GM21423 (cell line): ENCODE data around the gene AXIN1.
"Not testable (repeated sequence)": the region's sequence is repeated elsewhere in the genome, so short reads cannot be mapped to it uniquely, and the experiment has no call there.

Source experiments
- ATAC-seq: cut with Tn5 transposase; IDR thresholded peaks from one replicate; pipeline ENCODE4 v1.9.1; 2021; ENCODE audit warnings: mild to moderate bottlenecking, moderate library complexity; ENCODE audit not compliant: unreplicated experiment

The AXIN1 gene

DNA sequence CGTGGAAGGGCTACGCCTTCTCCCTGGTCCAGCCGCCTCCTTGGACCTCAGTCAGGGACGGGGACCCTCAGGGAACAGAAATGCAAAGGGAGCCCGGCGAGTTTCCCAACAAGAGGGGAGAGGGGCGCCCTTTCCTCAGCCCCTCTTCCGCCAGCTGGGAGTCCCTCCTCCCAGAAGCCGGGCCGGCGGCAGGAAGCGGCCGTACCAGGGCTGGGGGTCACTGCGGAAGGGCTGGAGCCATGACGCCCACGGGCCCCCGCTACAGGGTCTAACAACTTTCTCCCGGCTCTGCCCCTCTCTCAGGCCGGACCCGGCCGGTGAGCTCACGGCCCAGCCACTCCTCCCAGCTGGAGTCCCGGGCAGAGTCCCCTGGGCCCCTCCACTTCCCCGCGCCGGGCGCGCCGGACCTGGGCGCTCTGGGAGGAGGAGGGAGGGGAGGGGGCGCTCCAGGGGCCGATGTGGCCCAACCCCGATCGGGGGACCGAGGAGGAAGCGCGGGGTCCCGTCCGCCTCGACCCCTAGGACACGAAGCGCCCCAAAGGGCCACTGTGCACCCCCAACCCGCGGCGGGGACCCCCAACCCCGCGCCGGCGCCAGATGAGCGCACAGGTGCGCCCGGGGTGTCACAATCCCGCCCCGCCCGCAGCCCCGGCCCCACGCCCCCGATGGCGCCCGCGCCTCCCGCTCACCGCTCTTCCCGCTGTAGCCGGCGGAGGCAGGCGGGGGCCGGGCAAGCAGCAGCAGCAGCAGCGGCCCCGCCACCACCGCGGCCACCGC, 28.7 kb upstream of the AXIN1 start:
- ATAC-seq: no peak

DNA sequence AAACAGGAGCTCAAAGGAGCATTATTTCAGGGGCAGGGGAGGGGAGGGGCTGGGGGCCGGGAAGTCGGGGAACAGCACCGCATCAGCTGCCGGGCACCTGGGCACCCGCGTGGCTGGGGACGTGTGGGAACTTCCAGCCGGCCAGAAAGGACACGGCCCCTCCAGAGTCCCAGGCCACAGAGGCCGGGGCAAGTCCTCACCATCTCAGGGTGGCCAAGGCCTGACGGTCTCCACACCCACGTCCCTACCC, 28.2 kb upstream of the AXIN1 start:
- ATAC-seq: no peak

DNA sequence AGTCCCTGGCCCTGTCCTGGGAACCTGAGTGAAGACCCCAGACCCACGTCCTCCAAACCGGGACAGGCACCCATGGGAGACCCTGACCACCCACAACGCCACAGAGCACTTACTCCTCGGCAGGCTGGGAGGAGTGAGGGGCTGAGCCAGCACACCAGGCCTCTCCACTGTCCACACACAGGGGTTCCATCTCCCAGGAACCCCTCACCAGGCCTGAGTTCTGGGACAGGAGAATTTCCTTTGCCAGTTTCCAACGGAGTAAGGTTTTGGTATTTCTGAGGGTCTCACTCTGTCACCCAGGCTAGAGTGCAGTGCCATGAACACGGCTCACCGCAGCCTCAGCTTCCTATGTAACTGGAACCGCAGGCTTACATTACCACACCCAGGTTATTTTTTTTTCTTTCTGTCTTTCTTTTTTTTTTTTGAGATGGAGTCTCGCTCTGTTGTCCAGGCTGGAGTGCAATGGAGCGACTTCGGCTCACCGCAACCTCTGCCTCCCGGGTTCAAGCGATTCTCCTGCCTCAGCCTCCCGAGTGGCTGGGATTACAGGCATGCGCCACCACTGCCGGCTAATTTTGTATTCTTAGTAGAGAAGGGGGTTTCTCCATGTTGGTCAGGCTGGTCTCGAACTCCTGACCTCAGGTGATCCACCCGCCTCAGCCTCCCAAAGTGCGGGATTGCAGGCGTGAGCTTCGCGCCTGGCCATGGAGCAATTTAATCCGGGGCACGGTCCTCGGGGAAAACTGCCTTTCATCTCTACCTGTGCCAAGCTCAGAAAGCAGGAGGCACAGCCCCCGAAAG, 27.6 kb upstream of the AXIN1 start:
- ATAC-seq: no peak

GRCh38 chr16:379183-379960, 26.8 kb upstream of the AXIN1 start:
- ATAC-seq: no peak

GRCh38 chr16:378821-379182, 26.3 kb upstream of the AXIN1 start:
- ATAC-seq: no peak

- not testable (repeated sequence) for ATAC-seq
Observed at GRCh38 chr16:378113-378820, 25.7 kb upstream of the AXIN1 start.

GRCh38 chr16:377419-377951, 25.0 kb upstream of the AXIN1 start:
- ATAC-seq: no peak

DNA sequence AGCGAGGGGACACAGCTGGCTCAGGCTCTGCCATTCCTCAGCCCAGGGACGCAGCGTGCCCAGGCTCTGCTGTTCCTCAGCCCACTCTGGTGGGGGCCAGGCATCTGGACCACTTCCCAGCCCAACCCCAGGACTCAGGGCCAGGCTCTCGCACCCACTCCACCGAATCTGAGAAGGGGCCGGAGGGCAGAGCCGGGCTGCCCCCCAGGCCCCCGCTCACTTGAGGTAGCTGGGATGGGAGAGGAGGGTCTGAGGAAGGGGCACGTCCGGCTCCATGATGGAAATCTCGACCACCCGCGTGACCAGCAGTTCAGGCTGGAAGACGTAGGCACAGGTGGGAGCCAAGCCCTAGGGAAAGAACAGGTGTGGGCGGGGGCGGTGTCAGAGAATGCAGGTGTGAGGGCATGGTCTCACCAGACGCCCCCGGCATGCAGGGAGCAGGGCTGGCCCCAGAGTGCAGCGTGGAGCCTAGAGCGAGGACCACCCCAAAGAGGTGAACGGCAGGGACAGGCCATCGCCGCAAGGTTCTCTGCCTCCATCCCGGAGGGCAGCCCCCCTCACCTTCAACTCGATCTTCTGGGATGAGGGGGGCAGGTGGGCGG, 24.4 kb upstream of the AXIN1 start:
- no peak for ATAC-seq

DNA sequence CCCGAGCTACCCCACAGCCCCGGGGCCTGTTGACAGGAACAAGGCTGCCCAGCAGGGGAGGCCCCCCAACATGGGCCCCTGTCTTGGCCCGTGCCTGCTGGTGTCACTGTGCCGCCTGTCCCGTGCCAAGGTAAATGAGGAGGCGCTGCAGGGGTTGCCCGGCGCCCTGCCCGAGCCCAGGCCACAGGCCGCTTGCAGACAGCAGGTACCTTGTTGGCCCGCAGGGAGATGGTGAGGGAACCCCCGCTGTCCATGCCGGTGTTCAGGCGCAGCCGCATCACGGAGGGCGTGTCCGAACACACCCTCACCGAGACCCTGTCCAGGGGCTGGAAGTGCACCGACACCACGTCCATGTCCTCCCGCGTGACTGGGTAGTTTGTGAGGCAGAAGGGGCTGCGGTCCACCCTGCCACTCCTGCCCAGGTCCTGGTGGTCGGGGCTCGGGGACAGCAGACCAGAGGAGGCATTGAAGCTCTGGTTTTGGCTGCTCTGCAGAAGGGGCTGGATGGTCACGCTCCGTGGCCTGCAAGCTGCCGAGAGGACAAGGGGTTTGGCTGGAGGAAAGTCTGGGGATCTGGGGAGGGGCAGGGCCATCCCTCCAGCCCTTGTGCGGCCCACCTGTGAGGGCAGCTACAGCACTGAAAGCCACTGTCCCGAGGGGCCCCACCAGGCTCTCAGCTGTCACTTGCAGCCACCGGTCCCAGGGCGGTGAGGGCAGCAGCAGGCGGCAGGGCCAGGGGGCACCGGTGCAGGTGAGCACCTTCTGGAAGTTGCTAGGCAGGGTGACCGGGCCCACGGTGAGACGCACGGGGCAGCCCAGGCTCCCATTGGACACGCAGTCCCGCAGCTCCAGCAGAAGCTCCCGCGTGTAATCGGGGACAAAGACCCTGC, 23.6 kb upstream of the AXIN1 start:
- ATAC-seq: no peak

DNA sequence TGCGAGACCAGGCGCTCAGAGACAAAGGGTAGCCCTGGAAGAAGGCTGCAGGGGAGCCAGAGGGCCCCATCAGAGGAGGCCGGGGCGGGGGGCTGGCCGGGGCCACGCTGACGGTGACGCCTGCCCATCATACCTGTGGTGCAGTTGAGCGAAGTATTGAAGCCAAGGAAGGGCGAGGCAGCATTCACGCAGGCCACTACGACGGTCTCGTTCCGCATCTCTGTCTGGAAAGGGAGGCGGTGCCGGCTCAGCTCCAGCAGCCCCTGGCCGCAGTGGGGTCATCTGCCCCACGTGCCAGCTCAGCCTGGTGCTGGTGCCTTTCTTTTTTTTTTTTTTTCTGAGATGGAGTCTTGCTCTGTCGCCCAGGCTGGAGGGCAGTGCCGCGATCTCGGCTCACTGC, 22.7 kb upstream of the AXIN1 start:
- ATAC-seq: no peak

DNA sequence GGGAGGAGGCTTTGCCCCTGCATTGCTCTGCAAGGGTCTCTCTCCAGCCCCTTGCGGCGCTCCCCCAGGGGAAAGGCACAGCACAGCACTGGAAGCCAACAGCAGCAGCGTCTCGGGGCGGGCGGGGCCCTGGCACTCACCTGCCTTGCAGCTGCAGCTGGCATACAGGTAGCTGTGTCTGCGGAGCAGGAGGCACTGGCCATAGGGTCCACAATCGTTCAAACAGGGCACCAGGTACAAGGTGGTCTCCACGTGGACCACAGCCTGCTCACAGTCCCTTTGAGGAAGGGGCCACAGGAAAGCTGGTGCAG, 22.0 kb upstream of the AXIN1 start:
- no peak for ATAC-seq

- ATAC-seq: no peak
Observed at GRCh38 chr16:373848-374615, 21.5 kb upstream of the AXIN1 start.

DNA sequence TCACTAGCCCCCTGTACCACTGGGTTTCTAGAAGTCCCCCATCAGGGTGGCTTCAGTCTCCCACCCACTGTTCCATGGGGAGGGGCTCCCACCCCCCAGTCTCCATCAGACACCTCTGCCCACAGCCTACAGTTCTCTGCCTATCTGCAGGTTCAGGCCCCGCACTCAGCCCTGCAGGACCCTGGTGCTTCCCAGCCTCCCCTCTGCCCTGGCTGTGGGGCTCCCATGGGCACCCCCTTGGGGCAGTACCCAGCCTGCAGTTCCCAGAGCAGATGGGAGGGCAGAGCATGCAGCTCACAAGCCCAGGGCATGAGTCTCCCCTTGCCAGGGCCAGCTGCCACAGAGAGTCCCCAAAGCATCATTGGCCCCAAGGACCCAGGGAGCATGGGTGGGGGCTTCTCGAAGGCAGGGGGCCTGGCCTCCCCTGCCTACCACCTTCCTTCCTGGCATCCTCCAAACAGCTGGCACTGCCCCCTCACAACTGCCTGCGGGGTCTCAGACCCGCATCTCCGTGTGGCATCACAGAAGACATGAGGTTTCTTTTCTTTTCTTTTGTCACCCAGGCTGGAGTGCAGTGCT, 20.6 kb upstream of the AXIN1 start:
- ATAC-seq: no peak

DNA sequence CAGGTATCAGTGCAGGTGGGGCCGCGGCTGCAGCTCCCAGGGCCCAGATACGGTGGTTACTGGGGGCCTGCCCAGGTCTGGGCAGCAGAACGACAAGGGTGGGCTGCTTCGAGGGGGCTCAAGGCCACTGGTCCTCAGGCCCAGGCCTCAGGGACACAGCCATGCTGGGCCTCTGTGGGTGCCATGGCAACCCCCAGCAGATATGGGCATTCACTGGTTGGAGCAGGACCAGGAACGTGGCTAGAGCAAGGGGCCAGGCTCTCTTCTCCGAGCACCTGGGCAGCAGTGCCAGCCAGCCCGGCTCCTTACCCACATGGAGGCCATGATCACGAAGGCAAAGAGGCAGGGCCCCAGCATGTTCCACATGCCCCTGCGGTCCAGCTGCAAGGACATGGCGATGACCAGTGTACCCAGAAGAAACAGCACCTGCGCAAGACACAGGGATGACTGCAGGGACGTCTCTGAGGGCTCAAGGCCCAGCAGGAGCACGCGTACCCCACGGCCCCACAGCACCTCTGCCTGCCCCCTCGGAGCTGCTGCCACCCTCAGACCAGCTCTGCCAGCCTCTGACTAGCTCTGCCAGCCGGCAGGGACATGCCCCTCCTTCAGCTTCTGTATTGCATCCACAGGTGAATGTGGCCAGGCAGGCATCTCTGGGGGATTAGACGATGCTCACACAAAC, 19.9 kb upstream of the AXIN1 start:
- no peak for ATAC-seq

DNA sequence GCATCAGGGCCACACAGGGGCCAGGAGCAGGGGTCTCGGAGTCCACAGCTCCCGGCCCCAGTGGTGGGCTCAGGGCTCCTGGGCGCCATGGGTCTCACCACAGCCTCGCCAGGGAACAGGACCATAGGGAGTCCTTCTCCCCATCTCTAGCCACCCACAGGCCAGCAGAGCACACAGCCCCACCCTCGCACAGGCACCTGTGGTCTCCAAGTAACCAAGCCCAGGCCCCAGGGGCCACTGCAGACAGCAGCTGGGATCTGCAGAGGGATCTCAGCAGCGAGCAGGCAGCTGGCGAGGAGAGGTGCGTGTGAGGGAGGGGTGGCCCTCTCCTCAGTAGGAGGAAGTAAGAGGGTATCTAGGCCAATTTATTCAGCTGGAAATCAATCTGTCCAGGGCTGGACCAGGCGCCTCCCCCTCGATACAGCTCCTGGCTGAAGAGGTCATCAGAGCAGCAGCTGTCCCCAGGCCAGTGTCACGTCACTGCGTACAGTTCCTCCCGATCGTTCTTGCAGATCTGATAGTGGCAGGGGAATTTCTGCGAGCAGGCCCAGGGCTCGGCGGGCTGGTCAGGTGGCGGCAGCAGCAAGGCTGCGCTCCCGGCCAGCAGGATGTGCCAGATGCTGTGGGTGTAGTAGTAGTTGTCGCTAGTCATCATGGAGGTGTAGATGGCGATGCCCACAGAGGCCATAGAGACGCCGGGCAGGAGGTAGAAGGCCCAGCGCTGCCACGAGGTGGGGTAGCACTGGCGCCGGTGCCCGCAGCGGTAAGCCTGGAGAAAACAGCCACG, 19.2 kb upstream of the AXIN1 start:
- no peak for ATAC-seq

- ATAC-seq: no peak
Observed at GRCh38 chr16:370979-371514, 18.5 kb upstream of the AXIN1 start.

DNA sequence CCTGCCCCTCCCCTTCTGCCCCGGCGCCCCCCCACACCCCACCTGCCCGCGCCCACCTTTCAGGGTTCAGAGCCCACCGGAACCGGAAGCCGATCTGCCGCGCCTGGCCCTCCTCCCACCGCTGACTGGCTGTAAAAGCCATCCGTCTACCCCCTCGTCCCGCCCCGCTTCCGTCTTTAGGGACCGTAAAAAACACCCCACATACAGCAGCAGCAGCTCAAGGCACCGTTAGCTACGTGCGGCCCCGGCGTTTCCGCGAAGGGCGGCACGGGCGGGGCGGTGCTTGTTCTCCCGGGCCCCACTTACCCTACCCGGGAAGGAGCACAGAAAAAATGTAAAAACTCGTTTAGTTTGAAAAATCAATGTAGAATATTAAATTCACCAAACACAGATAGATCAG, 17.9 kb upstream of the AXIN1 start, which contains the start of gene MRPL28:
TSS of gene MRPL28 (minus strand) at position 96 of the 400 bp plus-strand sequence. CDS start 320 bp downstream, outside the sequence.
- peak; percentile 80 for ATAC-seq
